Measurements from ENCODE around the gene ZSCAN22.
"Not testable (repeated sequence)": the region's sequence is repeated elsewhere in the genome, so short reads cannot be mapped to it uniquely, and the experiment has no call there.

ZSCAN22 gene

GRCh38 chr19:58318297-58318696 is 8.5 kb upstream of the ZSCAN22 start:
- DNase-seq = no peak

- DNase-seq = no peak
Measured at GRCh38 chr19:58319241-58319640, 7.6 kb upstream of the ZSCAN22 start.

DNA sequence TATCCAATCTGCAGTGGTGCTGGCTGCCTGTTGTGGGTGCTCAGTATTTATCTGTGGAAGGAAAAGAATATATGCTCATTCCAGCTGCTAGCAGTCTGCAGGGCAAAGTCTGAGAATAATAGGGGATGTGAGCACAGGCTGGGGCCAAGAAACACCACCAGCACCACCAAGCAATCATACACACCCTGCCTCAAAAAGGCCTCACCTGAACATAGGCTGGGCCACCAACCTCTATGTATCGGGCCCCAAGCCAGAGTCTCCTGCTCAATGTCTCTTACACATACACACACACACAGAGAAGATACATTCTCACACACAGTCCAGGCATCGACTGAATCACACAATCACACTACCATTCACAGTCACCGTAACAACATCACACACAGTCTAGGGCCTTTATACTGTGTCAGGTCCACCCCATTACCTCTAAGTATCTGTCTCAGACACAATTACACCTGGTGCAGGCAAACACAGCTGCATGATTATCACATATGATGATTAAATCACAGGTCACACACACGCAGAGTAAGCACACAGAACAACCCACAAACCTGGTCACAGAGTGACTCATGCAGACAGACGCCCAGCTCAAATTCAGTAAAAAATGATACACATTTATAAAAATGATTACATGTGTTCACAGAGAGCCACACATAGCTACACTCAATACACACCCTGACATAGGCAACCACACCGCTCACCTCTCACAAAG is 1.3 kb upstream of the ZSCAN22 start:
- DNase-seq = peak; percentile 24 to 70

GRCh38 chr19:58326501-58326913 is 287 bp upstream of the ZSCAN22 start:
- no peak for DNase-seq

DNA sequence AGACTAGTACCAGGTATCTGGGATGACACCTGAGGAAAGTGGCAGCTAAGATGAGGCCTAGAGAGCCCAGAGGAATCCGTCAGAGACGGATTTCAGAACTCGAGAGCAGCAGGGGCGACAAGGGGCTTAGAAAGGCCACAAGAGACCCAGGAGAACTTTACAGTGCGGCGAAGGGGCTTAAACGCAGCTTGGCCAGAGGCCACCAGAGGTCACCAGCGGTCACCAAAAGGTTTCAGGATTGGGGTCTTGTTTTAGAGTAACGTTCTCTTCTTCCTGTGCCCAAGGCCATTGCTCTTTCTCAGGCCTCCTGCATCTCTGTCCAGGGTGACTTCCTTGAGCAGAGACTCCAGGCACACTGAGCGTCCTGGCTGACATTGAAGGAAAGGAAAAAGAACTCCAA is 2.2 kb downstream of the ZSCAN22 start:
- peak; percentile 2 to 15 for DNase-seq

- DNase-seq = no peak
Measured at GRCh38 chr19:58330458-58330857, 3.7 kb downstream of the ZSCAN22 start.

- no peak for DNase-seq
Measured at GRCh38 chr19:58332697-58333096, 5.9 kb downstream of the ZSCAN22 start.

DNA sequence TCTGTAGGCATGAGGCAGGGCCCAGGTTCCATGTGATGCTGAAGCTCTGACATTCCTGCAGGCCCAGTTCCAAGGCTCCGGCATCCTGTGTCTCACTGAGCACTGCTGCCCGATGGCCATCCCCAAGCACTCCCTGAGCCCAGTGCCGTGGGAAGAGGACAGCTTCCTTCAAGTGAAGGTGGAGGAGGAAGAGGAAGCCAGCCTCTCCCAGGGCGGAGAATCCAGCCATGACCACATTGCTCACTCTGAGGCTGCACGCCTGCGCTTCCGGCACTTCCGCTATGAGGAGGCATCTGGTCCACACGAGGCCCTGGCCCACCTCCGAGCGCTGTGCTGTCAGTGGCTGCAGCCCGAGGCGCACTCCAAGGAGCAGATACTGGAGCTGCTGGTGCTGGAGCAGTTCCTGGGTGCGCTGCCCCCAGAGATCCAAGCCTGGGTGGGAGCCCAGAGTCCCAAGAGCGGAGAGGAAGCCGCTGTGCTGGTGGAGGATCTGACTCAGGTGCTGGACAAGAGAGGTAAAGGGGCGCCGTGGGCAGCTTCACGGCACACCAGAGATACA is 8.0 kb downstream of the ZSCAN22 start:
- no peak for DNase-seq

GRCh38 chr19:58335630-58336029 is 8.8 kb downstream of the ZSCAN22 start:
- DNase-seq = no peak

DNA sequence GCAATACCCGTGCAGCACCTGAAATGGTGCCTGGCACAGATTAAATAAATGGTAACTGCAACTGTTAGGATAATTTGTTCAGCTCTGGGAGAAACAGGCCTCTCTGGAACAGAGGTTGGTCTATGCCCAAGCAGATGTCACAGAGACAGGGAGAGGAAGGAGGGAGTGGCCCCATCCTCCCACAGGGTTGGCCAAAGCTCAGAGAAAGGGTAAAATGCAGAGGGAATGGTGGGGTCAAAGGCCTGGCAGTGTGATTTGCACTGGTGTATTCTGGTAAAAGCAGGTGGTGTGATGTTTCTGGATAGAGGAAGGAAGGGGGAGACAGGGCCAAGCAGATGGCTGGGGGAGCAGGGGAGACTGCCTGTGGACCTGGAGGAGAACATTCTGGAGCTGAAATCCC is 9.4 kb downstream of the ZSCAN22 start:
- no peak for DNase-seq

DNA sequence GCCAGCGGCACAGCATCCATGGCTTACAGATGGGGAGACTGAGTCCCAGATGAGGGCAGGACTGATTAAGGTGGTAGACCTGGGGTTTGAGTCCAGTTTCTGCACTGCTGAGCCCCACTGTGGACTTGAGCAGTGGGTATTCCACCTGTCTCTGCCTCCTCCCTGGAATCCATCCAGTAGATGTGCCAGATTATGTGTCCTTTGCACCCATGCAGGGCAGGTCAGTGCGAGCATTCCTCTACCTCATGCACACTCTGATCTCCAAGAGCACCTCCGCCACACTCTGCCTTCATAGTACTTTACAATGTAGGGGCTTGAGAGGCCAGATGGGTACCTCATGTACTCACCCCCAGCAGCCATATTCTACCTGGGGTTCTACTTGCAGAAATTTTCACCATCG is 10.0 kb downstream of the ZSCAN22 start:
- no peak for DNase-seq

GRCh38 chr19:58338336-58338735 is 11.5 kb downstream of the ZSCAN22 start:
- DNase-seq = no peak

DNA sequence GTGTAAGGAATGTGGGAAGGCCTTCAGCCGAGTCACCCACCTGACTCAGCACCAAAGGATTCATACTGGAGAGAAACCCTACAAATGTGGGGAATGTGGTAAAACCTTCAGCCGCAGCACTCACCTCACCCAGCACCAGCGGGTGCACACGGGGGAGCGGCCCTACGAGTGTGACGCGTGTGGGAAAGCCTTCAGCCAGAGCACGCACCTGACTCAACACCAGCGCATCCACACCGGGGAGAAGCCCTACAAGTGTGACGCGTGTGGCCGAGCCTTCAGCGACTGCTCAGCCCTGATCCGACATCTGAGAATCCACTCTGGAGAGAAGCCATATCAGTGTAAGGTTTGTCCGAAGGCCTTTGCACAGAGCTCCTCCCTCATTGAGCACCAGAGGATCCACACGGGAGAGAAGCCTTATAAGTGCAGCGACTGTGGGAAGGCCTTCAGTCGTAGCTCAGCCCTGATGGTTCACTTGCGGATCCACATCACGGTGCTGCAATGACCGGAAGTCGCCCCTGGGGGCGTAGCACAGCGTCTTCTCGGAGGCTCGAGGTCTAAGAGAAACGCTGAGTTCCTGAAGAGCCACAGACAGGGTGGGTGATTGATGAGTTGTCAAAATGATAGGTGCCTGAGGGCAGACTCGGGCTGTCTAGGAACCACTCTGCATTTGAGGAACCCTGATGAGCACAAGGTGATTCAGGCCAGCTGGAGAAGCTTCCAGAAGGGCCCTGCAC is 12.2 kb downstream of the ZSCAN22 start:
- no peak for DNase-seq

- no peak for DNase-seq
Measured at GRCh38 chr19:58345558-58345957, 18.8 kb downstream of the ZSCAN22 start.

DNA sequence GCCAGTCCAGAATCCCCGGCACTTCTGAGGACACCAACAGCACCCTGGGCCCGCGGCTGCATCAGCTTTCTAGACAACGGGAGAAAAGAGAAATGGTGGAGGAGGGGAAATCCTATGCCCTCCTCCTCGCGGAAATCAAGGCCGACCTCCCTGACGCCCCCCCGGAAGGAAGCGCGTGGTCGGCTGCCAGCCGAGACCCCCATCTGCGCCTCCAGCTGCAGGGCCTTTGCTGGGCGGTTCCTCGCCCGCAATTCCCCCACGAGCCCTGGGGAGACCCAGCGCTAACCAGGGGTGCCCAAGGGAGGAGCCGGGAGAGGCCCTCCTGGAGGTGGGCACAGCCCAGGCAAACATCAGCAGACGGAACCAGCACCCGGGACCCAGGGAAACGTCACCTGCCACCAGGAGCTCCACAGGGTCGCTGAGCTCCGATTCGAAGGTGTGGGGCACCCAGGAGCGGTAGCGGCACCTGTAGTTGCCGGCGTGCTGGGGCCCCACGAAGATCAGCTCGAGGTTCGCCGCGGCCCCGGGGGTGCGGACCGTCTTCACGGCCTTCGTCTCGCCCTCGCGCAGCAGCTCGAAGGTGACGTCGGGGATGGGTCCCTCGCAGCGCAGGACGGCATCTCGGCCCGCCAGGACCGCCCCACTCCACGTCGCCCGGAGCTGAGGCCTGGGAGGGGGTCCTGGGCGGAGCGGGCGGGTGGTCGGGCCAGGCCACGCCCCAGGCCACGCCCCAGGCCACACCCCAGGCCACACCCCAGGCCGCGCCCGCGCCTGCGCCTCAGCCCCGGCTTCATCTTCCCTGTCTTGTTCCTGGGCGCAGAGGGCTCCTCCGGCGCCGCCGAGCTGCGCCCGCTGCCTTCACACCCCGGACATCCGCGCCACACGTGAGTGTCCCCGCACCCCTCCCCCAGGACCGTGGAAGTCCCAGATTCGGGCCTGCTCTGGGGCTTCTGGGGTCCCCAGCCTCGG is 20.5 kb downstream of the ZSCAN22 start:
- DNase-seq = peak; percentile 69 to 80

DNA sequence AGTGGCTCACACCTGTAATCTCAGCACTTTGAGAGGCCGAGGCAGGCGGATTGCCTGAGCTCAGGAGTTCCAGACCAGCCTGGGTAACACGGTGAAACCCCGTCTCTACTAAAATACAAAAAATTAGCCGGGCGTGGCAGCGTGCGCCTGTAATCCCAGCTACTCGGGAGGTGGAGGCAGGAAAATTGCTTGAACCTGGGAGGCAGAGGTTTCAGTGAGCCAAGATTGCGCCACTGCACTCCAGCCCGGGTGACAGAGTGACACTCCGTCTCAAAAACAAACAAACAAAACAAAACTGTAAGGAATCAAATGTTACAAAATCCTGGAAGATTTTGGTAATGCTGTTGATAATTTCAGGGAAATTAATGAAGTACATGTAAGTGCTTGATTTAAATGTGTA is 21.3 kb downstream of the ZSCAN22 start:
- not testable (repeated sequence) for DNase-seq

DNA sequence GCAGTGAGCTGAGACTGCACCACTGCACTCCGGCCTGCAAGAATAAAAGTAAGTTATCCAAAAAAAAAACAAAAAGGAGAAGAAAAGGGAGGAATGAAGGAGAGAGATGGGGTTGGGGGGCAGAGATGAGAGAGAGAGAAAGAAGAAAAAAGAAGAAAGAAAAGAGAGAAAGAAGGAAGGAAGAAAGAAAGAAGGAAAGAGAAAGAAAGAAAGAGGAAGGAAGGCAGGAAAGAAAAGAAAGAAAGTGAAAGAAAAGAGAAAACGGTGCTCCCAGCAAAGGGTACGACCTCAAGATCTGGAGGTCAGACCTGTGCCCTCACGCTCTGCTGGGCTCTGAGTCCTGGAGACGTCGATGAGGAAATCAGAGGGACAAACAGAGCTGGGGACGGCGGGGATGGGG is 22.8 kb downstream of the ZSCAN22 start:
- DNase-seq = no peak

- no peak for DNase-seq
Measured at GRCh38 chr19:58350001-58350861, 23.4 kb downstream of the ZSCAN22 start.

DNA sequence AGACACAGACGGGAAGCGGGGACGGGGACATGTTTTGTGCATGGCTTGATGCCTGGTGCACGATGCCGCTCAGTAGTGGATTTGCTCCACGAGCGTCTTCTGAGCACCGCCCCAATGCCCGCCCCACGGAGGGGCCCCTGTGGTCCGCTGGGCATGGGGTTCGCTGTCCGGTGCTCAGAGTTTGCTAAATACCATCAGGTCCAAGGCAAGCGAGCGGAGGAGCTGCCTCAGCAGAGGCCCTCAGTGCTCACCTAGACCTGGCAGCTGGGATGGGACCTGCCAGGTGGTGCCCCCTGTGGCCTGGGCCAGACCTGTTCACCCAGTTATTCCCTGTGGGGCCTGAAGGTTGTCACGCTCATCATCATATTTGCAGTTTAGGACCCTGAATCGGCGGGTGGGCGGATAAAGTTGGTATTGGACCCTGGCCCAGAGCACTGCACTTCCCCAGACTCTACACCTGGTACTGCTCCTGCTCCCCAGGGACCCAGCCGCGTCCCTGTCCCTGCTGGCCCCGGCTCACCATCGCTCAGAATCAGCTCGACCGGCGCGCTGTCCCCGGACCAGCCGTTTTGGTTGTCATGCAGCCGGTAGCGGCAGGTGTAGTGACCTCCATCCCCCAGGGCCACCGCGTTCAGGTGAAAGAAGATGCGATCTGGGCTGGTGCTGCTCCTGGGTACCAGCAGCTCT is 24.2 kb downstream of the ZSCAN22 start:
- DNase-seq = no peak

DNA sequence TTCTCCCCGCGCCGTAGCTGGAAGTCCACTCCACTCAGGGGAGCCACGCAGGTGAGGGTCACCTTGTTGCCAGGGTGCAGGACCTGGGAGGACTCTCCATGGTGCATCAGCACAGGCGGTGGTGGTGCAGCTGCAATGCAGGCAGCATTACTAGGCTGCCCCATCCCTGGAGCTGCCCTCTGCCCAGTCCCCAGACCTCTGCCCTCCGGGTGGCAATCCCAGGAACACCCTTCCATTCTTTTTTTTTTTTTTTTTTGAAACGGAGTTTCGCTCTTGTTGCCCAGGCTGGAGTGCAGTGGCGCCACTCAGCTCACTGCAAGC is 24.7 kb downstream of the ZSCAN22 start:
- DNase-seq = no peak

- DNase-seq = no peak
Measured at GRCh38 chr19:58351990-58352755, 25.4 kb downstream of the ZSCAN22 start.

Measured in NCI-H2081 (cell line).